NCI-H510A (cell line): ENCODE data around the gene GSTT4.
"Not testable (repeated sequence)": the region's sequence is repeated elsewhere in the genome, so short reads cannot be mapped to it uniquely, and the experiment has no call there.

Source experiments
- DNase-seq: peaks from one replicate; lab custom pipeline; 2025; lab: John Stamatoyannopoulos, UW

The GSTT4 gene

GRCh38 chr22:24024354-24024753 is 19.1 kb upstream of the GSTT4 start:
- no peak for DNase-seq

DNA sequence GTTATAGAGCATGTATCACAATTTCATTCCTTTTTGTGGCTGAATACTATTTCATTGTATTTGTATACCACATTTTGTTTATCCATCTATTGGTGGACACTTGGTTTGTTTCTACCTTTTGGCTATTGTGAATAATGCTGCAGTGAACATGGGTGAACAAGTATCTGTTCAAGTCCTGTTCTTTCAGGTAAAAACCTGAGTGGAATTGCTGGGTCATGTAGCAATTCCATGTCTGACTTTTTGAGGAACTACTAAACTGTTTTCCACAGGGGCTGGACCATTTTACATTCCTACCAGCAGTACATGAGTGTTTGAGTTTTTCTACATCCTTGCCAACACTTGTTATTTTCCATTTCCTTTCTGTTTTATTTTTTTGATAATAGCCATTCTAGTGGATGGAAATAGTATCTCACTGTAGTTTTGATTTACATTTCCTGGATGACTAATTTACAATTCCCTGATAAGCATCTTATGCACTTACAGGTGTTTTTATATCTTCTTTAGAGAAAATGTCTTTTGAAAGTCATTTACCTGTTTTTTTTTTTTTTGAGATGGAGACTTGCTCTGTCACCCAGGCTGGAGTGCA is 18.0 kb upstream of the GSTT4 start:
- no peak for DNase-seq

- no peak for DNase-seq
Measured at GRCh38 chr22:24021304-24021703, 16.1 kb upstream of the GSTT4 start.

- DNase-seq, result no peak
Measured at GRCh38 chr22:24016156-24016555, 10.9 kb upstream of the GSTT4 start.

DNA sequence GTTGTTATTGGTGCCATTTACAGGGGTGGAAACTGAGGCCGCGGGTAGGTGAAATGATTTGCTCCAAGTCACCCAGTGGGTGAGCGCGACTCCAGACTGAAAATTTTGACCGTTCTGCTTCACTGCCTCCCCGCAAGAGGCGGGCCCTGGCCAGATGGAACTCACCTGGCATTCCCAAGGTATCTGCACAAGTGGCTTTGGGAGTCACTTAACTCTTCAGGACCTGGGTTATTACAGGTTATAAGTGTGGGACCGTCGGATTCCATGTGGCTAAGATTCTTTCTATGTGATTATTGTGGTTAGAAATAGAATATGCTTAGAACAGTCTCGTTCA is 6.4 kb upstream of the GSTT4 start:
- DNase-seq, result no peak

DNA sequence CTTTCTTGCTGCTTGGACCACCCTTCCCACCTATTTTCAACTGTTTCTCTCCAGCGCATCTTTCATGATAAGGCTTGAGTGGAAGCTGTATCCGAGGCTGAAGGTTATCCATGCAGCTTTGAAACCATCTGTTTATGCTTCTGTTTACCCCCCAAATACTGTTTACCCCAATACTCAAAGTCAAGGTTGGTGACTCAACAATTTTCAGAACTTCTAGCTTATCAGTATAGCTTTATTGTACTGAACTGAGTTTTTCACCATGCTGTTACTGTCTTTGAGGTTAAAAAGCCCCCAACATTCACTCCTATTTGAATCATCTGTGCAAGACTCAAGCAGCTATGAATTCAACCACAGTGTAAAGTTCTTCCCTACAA is 4.8 kb upstream of the GSTT4 start:
- no peak for DNase-seq

DNA sequence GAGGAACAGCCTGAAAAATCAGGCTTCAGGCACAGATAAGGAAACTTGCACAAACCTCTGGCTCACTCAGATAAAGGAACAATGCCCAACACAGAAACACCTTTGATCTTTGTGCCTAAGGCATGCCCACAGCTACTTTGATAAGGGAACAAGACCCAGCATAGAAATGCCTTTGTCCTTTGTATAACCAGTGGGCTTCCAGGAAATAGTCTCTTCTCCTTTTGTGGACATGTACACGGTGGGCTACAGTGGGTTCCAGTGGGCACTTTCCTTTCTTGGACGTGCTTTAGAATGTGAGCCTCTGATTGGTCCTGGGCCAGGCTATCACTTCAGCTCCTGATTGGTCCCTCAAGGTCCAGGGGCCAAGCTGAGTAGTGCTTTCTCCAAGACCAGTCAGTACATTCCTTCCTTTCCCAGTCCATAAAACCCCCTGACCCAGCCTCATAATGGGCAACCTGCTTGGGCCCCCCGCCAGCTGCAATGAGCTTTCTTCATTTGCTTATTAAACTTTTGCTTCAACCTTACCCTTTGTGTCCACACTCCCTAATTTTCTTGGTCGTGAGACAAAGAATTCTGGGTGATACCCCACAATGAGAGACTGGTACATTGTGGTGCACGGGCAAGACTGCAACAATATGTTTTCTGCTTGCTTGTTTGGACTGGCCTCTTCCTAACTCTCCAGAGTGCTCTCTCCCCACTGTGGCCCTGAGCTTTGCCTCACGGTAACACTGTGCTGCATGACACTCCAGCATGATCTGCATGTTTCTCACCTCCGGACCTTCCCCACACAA is 4.2 kb upstream of the GSTT4 start:
- no peak for DNase-seq

DNA sequence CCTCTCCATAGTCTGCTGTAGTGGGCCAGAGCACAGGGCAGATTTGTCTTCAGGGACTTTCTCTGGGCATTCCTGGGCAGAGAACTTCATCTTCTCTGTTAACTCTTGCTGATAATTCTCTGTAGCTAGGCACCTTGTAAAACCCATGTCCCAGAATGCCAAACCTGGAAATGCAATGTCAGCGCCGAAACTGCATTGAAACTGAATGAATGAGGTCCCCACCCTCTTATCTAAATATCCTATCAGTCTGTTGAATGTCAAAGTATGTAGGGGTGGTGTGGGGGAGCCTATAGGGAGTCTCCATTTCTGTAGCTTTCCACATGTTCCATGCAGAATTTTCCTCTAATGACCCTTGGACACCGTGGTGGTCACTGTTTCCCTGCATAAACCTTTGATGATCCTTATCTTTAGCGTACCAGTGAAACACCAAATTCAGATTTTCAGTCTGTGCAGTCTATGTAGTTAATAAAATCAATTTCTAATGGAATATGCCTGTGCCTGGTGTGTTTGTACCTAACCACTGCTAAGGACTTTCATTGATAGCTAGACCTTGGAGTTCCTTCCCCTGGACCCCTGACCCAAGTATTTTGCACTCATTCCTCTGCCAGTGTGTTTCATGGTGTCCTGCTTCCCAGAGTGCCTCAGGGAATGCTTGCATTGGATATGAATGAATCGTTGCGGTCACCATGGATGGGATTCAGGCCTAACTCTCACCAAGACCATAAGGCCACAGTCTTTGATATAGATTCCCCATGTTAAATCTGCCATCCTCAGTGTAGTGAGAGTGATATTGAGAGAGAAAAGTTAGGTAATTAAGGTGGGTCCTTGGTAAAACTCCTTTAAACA is 3.4 kb upstream of the GSTT4 start:
- no peak for DNase-seq

- DNase-seq, result no peak
Measured at GRCh38 chr22:24008022-24008283, 2.7 kb upstream of the GSTT4 start.

DNA sequence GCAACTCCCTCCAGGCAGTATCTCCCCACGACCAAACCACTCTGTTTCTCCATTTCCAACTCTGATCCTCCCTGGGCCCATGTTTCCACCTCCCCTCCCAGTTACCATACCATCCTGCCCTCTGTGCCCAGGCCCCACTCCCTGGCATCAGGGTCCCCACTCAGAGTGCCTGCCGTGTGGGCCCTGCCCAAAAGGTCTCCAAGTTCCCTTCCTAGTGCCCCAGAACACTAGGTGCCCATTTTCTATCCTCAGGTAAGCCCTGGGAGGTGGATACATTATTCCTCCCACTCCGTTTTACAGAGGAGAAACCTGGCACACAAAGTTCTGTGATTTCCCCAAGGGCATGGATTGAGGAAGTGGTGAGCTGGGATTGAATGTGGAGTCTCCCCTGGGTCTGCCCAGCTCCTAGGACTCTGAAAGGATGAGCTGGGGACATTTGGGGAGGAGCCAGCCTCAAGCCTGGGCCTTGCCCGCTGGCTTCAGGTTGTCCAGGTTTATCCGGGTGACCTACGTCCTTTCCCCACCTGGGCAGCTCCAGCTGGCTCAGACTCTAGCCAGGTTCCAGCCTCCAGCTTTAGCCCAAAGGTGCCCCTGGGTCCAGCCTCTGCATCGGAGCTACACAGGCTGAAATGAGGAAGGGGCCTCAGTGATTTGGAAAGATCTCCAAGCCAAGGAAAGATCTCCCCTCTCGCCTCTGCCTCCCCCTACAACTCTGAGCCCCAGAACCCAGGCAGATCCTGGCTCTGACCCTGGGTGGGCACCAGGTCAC is 2.2 kb upstream of the GSTT4 start:
- DNase-seq, result no peak

- no peak for DNase-seq
Measured at GRCh38 chr22:24006914-24007214, 1.6 kb upstream of the GSTT4 start.

GRCh38 chr22:24006207-24006913 is 1.1 kb upstream of the GSTT4 start:
- DNase-seq, result no peak

- DNase-seq, result no peak
Measured at GRCh38 chr22:24003887-24004286, 1.4 kb downstream of the GSTT4 start.

GRCh38 chr22:24002851-24003250 is 2.4 kb downstream of the GSTT4 start:
- no peak for DNase-seq

DNA sequence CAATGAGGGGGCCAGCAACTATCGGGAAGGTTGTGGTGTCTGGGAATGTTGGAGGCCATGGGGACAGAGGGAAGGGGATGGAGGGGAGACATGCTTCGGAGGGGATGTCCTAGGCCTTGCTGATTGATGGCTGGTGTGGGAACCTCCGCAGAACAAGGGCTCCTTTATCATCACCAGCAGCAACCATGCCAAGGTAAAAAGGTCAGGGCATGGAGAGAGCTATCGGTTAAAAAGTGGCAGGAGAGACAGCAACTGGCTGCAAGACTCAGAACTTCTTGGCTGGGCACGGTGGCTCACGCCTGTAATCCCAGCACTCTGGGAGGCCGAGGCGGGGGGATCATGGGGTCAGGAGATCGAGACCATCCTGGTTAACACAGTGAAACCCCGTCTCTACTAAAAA is 3.0 kb downstream of the GSTT4 start:
- no peak for DNase-seq

DNA sequence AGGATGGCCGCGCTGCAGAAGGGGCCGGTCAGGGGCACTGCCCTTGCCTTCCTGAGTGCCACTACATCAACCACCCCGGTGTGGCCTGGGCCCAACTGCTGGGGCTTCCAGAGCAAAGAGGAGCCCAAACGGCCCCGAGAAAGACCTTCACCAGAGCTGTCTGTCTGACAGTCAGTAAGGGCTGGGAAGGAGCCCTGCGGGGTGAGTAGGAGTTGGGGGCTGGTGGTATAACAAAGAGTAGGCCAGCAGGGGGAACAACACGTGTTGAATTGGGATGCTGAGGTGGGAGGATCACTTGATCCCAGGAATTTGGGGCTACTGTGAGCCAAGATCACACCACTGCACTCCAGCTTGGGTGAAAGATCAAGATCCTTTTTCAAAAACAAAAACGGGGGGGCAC is 3.9 kb downstream of the GSTT4 start:
- no peak for DNase-seq

- DNase-seq, result not testable (repeated sequence)
Measured at GRCh38 chr22:23999779-24000178, 5.5 kb downstream of the GSTT4 start.

GRCh38 chr22:23997092-23997491 is 8.2 kb downstream of the GSTT4 start:
- DNase-seq, result no peak

DNA sequence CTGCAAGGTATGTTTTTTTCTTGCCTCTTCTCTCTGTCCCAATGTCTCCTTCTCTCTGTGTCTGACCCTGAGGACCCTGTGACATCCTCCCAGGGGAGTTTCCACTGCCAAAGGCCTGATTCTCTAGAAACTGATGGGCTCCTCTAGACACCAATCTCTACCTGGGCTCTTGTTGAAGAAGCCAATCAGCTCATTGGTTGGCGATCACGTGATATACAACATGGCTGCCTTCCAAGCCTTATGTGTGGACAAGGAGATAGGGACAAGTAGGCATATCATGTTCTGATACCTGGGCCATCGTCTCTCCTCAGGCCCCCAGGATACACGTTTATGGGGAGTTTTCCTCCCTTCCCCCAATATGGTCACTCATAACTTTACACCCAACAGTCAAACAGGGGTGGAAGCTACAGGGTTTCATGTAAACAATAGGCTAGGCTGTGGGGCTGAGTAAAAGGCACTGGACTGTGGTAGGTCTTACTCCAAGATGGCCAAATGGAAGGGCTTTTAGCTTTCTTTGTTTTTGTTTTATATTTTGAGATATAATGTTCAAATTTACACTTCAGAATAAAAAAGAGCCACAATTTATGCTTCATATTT is 11.6 kb downstream of the GSTT4 start:
- DNase-seq, result not testable (repeated sequence)

DNA sequence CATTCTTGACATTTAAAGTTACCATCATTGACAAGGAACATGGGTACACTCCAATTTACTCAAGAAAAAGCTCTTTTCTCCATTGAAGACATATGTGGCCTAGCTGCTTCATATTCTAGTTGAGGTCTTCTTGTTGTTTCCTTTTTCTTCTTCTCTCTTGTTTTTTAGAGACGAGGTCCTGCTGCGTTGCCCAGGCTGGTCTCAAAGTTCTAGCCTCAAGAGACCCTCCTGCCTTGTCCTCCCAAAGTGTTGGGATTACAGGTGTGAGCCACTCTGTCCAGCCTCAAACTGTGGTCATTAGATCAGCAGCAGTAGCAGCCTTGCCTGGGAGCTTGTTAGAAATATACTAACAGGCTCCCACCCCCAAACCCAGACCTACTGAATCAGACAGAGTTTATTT is 12.2 kb downstream of the GSTT4 start:
- not testable (repeated sequence) for DNase-seq

DNA sequence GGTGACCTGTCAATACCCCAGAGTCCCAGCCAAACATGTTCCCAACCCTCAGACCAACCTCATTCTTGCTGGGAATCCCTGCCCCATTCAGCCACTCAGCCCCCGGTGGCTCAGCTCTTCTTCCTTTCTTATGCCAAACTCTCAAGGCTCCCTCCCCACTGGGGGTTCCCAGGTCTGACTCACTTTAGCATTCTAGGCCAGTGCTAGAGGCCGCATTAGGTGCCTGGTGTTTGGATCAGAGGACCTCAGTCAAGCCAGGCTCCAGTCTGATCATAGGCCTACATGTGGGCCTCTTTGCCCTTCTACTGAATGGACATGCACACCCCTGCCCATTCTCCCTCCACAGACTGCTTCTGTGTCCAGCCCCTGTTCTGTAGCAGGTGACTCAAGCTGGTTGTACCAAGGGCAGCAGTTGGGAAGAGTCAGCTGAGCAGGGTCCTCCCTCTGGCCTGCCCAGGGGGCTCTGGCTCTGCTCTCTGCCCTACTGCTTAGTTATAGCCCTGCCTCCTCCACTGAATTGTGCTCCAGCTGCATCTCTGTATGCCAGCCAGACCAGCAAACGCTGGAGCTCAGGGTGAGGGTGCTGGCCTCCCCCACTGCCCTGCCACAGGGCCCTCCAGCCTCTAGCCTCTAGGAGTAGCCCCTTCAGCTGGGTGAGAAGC is 15.5 kb downstream of the GSTT4 start:
- DNase-seq, result not testable (repeated sequence)
